Effector CD4-positive, alpha-beta T cell (primary cell): ENCODE results near the gene KCTD3.

ENCODE experiments used
- DNase-seq: peaks from one replicate; pipeline ENCODE4 v3.0.0-alpha.2; 2020

The KCTD3 gene

GRCh38 chr1:215557504-215557903 is 9.6 kb upstream of the KCTD3 start:
- no peak for DNase-seq

DNA sequence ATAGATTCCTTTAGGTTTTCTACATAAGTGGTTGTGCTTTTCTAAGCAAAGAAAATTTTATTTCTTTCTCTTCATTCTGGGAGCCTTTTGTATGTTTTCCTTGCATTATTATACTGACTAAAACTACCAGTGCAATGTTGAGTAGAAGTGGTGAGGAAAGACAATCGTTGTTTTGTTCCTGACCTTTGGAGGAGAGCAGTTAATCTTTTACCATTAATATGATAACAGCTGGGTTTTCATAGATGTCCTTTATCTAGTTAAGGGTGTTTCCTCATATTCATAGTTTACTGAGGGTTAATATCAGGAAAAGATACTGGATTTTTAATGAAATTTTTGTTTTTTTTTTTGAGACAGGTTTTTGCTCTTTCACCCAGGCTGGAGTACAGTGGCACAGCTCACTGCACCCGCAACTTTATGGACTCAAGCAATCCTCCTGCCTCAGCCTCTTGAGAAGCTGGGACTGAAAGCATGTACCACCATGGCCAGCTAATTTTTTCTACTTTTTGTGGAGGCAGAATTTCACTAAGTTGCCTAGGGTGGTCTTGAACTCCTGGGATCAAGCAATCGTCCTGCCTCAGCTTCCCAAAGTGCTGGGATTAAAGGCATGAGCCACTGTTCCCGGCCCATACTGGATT is 9.0 kb upstream of the KCTD3 start:
- DNase-seq, result no peak

DNA sequence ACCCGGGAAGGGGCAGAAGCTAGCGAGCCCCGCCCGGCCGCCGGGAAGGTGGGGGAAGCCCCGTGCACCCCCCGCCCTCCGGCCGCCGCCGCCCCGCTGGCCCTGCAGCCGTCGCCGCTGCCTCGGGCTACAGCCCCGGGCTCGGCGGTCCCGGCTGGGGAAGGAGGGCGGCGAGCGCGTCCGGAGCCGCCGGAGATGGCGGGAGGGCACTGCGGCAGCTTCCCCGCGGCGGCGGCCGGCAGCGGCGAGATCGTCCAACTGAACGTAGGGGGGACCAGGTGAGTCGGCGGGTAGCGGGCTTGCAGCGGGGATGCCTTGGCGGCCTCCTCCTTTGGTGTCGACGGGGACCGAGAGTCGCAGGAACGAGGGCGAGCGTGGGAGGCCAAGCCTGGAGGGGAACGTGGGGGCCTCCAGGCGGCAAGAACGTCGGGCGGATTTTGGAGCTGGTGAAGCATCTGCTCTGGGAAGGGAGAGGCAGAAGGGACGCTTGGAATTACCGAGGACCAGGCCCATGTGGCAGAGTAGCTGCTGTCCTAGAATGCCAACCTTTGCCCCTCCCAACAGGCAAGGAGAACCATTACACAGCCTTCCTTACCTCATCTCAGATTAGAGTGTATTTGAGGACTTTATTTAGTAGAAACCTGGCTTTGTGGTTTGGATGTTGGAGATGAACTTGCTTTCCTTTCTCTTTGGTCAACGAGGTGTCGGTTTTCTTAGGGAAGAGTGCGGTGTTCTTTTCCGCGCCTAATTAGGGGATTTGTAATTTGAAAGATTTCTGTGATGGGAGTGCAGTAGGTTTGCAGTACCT is 591 bp downstream of the KCTD3 start:
- DNase-seq, result no peak

GRCh38 chr1:215568299-215568692 is 1.2 kb downstream of the KCTD3 start:
- no peak for DNase-seq

DNA sequence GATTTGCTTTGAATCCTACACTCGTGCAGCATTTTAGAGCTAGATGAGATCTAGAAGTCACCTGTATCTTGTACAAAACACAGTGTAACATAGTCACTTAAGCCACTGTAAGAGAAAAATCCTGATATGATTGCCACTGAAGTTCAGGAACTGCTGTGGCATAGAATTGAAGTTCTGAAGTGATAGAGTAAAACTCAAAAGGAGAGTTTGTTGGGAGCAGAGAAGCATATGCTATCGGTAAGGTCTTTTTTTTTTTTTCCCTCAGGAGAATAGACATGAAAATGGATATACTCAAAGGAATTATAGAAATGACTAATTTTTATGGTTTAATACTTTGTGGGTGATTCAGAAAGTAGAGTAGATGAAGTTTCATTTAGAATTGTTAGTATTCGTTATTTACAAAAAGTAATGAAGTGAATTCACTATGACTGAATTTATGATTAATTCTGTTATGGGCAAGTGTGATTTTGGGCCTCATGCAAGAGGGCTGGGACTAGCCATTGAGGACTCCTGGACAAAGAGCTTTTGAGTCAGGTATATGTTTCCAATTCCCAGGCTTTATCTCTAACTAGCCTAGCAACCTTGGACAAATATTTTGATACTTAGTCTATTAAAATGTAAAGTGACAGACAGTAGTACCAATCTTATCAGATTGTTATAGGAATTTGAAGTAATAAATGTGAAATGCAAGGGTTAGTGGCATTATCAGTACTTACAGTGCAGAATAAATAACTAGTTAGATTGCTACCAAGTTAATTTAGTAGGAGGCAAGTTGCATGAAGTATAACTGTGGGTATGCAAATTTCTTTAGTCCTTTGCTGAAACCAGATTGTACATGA is 3.1 kb downstream of the KCTD3 start:
- no peak for DNase-seq

GRCh38 chr1:215581896-215582295 is 14.8 kb downstream of the KCTD3 start:
- DNase-seq, result no peak

DNA sequence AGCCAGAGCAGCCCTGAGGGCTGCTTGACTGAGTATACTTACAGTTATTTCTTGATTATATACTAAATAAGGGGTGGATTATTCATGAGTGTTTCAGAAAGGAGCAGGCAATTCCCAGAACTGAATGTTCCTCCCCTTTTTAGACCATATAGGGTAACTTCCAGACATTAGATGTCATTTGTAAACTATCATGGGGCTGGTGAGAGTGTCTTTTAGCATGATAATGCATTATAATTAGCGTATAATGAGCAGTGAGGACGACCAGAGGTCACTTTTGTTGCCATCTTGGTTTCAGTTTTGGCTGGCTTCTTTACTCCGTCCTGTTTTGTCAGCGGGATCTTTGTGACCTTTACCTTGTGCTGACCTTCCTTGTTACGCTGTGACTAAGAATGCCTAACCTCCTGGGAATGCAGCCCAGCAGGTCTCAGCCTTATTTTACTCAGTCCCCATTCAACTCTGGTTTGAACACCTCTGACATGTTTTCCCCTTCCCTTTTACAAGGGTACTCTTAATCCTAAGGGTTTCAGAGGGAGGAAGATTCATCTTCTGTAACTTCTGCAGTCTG is 16.2 kb downstream of the KCTD3 start:
- DNase-seq, result no peak

DNA sequence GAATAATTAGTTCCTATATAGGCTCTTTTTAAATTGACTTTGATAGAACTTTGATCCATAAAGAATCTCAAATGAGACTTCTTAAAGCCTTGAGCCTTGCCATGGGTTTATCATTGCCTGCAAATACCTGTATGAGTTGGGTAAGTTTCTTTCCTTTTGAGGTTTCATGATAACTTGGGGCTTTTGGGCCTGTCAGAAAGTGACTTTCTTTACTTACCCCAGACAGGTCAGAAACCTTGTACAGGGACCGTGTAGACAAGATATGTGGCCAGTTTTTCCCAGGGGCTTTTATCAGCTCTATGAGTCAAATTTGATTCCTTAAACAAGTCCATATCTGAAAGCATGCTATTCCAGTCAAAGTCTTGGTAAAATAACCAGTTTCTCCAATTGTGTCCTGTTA is 17.3 kb downstream of the KCTD3 start:
- no peak for DNase-seq

DNA sequence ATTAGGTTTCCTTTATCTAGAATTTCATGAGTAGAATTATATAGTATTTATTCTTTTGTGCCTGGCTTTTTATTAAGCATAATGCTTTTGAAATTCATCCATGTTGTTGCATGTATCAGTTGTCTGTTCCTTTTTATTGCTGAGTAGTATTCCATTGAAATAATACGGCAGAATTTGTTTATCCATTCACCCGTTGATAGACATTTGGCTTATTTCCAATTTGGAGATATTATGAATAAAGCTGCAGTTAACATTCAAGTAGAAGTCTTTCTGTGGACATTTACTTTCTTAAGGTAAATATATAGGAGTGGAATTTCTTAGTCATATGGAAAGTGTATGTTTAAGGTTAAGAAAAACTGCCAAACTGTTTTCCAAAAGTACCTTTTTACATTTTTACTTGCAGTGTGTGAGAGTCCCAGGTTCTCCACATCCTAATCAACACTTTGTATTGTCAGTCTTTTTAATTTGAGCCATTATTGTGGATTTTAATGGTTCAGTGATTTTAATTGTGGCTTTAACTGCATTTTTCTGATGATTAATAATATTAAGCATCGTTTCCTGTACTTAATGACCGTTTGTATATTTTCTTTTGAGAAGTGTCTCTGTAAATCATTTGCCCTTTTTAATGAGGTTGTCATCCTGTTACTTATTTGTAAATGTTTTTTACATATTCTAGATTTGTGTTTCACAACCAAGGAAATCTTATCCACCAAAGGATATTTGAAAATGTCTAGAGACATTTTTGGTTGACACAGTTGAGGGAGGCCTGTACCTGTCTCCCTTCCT is 22.7 kb downstream of the KCTD3 start:
- DNase-seq, result no peak

DNA sequence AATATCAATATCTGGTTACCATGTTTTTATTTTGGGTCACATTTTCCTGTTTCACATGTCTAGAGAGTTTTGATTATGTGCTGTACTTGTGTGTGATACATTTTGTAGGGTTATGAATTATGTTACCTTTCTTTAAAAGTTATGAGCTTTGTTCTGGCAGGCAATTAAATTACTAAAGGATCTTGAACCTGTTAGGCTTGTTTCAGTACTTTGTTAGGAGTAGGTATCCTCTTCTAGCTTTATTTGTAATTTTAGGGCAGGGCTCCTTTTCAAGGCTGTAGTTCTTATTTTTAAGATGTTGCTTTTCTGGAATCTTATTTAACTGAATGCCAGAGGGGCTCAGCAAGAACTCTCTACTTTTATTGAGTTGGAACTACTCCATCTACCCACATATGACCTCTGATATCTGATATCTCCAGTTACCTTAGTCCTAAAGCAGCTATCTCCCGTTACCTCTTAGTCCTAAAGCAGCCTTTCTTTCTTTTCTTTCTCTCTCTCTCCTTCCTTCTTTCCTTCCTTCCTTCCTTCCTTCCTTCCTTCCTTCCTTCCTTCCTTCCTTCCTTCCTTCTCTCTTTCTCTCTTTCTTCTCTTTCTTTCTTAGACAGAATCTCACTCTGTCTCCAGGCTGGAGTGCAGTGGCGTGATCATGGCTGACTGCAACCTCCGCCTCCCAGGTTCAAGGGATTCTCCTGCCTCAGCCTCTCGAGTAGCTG is 23.8 kb downstream of the KCTD3 start:
- no peak for DNase-seq

- no peak for DNase-seq
Measured at GRCh38 chr1:215594640-215595039, 27.5 kb downstream of the KCTD3 start.

DNA sequence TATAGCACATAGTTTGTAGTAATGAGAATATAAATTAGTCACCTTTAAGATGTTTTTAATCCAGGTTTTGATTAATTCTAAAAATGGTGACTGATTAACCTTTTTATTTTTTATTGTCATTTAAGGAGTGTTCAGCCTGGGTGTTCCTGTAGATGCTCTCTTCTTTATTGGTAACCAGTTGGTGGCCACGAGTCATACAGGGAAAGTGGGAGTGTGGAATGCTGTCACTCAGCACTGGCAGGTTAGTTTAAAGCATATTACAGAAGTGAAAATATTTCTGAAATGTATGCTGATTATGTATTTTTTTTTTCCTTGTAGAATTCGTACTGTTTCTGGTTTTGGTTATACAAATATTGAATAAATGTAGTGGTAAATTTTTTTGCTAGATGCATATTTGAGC is 28.1 kb downstream of the KCTD3 start:
- no peak for DNase-seq

GRCh38 chr1:215597961-215598360 is 30.9 kb downstream of the KCTD3 start:
- DNase-seq, result no peak

DNA sequence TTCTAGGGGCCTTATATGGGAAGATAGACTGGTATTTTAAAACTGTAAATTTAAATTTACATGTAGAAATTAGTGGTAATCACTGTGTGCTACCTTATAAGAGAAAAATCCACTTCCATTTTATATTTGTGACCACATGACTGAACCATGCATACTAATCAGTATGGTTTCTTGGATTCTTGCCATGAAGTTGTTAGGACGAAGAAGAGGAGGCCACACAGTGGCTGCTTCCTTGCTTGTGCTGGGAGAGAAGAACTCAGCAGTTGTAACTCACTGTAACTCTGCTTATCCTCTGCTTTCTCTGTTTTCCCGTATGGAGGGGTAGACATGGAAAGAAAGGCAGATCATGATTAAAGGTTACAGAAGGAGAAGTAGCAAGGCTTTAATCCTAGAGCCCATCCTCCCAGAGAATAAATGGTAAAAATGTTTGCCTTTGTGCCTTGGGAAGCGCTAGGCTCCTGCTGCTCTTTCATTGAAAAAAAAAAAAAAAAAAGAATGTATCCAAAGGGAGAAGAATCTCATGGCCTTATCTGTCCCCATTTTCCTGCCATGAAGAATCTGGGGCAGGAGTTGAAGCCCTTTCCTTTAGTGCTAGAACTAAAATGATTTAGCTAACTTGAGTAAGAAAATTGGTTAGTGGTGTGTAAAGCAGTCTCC is 32.4 kb downstream of the KCTD3 start:
- no peak for DNase-seq

DNA sequence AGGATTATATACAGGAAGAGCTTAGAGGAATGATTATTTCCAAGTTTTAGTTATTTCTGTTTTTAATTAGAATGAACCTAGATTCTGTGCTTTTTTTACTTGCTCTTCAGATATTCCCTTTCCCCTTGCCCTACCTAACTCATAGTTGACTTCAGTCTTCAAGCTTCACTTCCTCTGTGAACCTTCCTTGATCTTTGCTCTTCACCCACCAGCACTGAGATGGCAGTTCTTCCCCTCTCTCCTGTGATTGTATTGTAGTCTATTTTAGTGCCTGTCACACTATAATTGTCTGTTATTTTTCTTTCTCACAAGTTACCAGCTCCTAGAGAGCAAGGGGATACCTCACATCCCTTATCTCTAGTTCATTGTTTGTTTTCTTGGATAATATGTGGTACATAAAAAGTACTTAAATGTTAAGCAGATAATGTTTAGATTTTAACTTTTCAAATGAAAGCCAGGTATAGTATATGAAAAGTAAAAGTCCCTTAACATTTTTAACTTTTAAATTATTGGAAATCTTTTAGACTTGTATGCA is 33.2 kb downstream of the KCTD3 start:
- DNase-seq, result no peak

DNA sequence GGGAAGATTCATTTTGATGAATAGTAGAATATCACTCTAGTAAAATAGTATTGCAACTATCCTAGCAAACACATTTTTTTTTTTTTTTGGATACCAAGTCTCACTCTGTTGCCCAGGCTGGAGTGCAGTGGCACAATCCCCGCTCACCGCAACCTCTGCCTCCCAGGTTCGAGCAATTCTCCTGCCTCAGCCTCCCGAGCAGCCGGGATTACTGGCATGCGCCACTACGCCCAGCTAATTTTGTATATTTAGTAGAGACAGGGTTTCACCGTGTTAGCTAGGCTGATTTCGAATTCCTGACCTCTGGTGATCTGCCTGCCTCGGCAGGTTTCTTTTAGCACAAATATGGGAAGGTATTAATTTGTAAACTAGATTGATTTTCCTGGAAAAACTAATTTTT is 33.8 kb downstream of the KCTD3 start:
- DNase-seq, result no peak

GRCh38 chr1:215601276-215601675 is 34.2 kb downstream of the KCTD3 start:
- DNase-seq, result no peak

DNA sequence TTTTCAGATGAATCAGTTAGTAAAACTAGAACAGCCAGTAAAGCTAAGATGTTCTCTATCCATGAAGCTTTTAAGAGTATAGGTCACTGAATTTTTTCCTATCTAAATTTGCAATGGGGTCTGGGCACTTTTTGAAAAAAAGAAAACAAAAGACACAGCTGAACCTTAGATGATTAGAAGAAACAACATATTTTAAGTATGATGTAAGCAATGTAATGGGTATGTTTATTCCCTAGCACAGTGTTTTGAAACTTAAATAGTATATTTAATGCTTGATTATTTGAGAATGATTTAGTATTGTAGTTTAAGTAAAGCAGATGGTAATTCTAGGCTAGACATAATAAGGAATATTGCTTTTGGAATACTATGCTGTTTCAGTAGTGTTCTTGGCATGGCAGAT is 36.2 kb downstream of the KCTD3 start:
- no peak for DNase-seq

- DNase-seq, result no peak
Measured at GRCh38 chr1:215605011-215605621, 38.0 kb downstream of the KCTD3 start.

DNA sequence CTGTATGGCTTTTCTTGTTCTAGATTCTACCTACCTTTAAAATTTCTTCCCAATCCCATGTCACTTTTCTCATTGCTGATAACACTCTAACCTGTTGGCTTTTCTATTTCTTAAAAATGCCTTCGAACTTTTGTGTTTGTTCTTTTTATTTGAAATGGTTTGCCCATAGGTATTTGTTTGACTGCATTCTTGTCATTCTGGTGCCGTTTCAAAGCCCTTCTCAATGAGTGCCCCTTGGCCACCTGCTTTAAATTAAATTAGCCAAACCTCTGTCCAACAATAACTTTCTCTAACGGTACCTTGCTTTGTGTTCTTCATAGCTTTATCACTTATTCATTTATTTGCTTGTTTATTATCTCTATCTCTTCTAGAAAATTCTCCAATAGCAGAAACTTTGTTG is 38.9 kb downstream of the KCTD3 start:
- no peak for DNase-seq
